Activated CD4-positive, alpha-beta T cell treated with anti-CD3 and anti-CD28 coated beads, Interleukin-2, Interleukin-4, amounts not matched to agents 100 ng/mL and 50 ng/mL, durations not matched to agents 16 hours and 8 hours (primary cell): Measurements from ENCODE around the gene MNS1.
A peak's percentile ranks its signal among the peaks of the same experiment; 100 is the strongest.
"Not testable (repeated sequence)": the region's sequence is repeated elsewhere in the genome, so short reads cannot be mapped to it uniquely, and the experiment has no call there.

Experiments used
- DNase-seq: peaks from one replicate; pipeline ENCODE4 v3.0.0-alpha.2; 2020; ENCODE audit warnings: low spot score

MNS1 gene

DNA sequence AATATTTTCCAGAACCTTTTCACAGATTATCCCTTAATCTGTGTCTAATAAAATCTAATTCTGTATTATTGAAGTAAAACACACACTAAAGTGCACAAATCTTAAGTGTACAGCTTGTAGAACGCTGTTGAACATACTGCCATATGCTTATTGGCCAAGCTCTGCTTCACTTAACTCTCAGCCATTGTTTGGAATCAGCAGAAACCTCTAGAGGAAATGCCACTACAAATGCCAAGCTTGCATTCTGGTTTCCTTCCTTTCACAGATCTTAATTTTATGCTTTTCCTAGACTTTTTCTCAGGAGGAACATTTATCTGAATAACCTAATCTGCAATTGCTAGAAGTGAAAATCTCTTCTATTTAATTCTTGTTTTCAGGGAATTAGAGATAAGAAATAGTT lies 10.1 kb downstream of the MNS1 start:
- no peak for DNase-seq

DNA sequence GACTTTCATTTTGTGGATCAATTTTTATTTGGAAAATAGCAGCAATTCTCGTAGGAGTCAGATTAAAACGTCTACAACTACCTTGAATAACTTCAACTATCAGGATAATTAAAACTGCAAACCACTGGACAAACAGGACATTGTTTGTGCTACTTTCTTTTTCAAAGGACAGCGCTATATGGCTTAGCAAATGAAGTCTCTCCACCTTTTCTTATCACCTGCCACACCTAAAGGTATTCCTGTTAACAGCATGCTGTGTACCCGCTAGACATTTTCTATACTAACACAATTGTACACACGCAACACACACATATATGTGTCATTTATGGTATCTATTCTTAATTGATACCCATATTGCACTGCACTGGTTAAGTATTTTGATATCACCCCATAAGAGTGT lies 19.2 kb downstream of the MNS1 start:
- no peak for DNase-seq

DNA sequence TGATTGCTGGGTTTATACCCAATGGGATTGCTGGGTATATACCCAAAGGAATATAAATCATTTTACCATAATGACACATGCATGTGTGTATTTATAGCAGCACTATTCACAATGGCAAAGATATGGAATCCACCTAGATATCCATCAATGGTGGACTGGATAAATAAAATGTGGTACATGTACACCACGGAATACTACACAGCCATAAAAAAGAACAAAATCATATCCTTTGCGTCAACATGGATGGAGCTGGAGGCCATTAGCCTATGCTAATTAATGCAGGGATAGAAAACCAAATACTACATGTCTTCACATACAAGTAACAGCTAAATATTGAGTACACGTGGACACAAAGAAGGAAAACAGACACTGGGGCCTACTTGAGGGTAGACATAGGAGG lies 22.6 kb downstream of the MNS1 start:
- DNase-seq = no peak

DNA sequence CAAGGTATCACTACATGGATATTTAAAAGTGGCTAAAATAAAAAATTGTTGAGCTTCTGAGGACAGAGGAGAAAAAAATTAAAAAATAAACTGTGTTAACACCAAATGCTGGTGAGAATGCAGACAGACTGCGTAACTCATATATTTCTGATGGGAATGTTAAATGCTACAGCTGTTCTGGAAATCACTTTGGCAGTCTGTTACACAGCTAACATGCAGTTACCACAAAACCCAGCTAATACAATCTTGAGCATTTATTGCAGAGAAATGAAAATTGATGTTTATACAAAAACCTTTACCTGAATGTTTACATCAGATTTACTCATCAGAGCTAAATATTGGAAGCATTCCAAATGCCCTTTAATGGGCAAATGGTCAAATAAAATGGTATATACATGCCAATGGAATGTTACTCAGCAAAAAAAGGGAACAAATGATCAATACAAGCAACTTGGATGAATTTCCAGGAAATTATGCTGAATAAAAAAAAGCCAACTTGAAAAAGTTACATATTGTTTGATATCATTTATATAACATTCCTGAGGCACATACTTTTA lies 24.6 kb downstream of the MNS1 start:
- no peak for DNase-seq

DNA sequence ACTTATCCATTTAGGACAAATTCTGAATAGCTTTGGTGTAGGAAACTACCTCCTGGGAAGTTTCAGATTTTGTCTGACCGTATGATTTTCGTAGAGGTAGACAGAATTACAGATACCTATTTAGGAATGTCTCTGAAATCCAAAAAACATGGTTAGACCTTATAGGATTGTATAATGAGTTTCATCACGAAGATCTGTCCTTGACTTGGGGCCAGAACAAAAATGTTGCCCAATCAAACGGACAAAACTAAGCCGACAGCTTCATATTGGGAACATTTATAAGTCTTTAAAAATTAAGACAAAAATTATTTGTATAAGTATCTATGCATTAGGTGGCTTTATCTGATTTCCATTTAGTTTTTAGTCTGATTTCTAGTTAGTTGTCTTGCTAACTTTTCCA lies 32.6 kb downstream of the MNS1 start:
- no peak for DNase-seq

DNA sequence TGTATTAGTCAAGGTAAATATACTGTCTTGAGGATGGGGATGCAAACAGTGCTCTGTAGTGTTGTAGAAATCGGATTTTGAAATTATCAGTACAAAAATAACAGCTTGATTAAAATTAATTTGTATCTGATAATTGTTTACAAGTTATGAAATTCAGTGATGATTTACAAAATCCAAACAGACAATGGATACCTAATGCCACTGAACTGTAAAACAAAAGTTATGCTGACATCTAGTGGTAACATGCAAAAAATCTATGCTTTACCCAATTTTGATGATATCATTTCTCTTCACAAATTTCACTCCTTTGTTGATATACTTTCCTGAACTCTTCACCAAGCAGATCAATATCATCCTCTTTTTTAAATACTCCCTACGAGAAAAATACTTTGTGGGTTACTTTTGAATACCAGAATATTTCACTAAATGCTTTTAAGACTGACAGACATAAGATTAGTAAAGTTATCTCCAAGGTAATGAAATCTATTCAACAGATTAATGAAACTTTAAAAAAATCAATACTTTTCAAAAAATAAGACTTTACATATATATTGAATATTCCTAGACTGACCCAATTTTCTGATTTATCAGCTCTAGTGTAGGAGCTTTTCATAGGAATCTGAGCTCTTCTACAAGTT lies 36.0 kb downstream of the MNS1 start:
- DNase-seq = peak; percentile 24

DNA sequence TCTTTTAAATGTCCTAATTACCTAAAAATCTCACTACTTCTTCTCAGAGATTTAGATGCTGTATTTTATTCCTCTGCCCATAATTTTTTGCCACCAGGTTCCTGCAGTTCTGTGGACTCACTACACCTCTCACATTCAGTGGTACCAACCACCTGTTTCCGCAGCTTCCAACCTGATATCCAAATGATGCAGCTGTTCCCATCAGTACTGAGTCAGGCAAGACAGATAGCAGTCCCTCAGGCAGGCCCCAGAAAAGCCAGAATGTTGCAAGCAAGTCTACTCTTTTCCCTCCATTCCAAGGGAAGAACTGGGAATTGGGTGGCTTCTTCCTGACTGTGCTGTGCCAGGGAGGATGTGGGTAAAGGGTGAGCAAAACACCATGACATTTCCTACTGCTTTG lies 39.0 kb downstream of the MNS1 start:
- DNase-seq = no peak

DNA sequence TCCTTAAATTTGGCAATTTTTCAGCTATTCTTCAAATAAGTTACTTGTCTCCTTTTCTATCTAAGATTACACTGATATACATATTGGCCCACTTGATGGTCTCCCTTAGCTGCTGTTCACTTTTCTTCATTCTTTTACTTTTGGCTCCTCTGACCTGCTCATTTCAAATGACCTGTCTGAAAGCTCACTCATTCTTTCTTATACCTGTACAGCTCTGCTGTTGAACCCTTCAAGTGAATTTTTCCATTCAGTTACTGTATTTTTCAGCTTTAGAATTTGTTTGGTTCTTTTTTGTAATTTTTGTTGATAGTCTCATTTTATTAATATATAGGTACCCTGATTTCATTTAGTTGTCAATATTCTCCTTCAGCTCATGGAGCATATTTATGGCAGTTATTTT lies 39.7 kb downstream of the MNS1 start:
- DNase-seq = no peak

DNA sequence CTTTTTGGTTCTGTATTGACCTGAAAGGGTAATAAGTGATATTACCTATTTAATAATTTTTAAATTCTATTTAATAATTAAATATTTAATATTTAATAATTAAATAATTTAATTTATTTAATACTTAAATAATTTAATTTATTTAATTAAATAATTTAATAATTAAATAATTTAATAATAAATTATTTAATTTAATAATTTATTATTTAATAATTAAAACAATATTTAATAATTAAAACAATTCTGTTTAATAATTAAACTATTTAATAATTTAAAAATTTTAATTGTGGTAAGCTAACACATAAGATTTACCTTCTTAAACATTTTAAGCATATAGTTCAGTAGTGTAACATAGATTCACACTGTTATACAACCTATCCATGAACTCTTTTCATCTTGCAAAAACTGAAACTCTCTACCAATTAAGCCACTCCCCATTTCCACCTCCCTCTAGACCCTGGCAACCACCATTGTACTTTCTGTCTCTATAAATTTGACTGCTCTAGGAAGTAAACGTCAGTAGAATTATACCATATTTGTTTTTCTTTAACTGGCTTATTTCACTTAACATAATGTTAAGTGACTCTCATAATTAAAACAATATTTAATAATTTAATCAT lies 51.7 kb downstream of the MNS1 start:
- DNase-seq = not testable (repeated sequence)

DNA sequence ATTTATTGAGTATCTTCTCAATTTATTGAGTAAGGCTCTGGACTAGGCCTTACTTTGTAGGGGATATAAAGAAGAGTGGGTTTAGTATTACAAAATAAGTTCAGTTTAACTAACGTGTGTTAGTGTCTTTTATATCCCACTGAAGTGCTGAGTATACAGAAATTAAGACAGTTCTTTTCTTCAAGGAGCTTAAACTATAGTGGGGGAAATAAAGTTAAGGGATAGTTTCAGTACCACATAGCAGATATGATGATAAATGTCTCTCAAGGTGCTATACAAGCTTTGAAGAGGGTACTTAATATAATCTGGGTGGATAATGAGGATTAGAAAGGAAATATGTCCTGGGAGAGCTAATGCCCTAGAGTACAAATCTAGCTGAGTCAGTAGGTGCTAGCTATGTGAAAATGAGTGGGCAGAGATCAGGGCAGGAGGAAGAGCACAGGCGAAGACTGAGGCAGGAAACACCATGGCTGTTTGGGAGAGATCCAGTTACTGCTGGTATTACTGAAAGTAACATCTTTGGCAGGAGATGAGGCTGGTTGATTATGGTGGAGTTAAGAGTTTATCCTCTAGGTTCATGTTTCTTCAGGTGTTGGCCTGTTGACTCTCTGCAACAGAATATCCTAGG lies 53.7 kb downstream of the MNS1 start:
- no peak for DNase-seq

DNA sequence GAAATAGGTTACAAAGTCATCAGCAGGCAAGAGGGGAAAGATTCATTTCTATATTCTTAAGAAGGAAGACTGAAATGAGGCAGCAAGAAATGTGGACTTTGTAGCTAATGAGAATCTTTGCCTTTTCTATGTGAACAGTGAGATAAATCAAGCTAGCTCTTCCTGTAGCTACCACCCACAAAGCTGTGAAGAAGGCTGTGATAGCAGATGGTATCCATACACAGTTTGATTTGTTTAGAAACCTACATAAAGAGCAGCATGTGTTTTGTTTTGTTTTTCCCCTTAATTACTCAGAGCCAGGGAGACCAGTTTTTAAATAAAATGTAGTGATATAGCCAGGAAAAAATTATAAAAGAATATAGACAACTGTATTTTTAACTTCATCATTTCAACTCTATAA lies 54.2 kb downstream of the MNS1 start:
- no peak for DNase-seq

DNA sequence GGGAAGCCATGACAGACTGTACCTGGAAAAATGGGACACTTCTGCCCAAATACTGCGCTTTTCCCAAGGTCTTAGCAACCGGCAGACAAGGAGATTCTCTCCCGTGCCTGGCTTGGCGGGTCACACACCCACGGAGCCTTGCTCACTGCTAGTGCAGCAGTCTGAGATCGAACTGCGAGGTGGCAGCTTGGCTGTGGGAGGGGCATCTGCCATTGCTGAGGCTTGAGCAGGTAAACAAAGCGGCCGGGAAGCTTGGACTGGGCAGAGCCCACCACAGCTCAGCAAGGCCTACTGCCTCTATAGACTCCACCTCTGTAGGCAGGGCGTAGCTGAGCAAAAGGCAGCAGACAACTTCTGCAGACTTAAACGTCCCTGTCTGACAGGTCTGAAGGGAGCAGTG lies 65.7 kb downstream of the MNS1 start:
- not testable (repeated sequence) for DNase-seq

DNA sequence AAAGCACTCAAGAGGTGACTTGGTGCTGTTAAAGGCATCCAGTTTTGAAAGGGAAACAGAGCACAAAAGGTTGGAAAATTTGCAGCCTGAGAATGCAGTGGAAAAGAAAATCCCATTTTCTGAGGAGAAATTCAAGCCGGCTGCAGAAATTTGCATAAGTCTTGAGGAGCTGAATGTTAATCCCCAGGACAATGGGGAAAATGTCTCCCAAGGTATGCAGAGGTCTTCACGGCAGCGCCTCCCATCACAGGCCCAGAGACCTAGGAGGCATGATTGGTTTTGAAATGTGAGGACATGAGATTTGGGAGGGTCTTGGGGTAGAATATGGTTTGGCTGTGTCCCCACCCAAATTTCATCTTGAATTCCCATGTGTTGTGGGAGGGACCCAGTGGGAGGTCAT lies 67.6 kb downstream of the MNS1 start:
- not testable (repeated sequence) for DNase-seq

DNA sequence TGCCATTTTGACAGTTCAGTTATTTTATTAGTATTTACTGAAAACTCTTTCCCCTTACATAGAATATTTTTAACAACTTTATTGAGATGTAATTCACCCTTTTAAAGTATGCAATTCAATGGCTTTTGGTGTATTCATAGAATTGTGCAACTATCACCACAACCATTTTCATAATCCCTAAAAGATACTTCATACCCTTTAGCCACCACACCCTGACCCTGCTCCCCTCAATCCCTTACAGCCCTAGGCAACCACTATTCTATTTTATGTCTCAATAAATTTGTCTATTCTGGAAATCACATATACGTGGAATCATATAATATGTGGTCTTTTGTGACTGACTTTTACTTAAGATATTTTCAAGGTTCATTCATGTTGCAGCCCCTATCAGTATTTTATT lies 70.0 kb downstream of the MNS1 start:
- DNase-seq = no peak

DNA sequence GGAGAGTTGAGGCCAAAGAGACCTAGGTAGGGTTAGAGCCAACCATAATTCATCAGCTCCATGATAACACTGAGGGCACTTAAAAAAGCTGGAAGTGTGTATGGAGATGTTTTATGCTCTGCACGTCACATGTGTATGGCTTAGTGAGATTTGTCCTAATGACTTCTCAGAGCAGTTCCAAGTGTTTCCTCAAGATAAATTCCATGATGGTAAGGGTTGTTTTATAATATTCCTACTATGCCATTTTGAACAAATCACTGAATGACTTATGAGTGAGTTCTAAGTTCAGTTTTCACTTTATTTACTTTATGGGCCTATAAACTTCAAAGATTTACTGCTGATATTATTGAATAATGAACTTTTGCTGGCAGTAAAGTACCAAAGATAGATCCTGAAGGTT lies 71.7 kb downstream of the MNS1 start:
- DNase-seq = no peak

DNA sequence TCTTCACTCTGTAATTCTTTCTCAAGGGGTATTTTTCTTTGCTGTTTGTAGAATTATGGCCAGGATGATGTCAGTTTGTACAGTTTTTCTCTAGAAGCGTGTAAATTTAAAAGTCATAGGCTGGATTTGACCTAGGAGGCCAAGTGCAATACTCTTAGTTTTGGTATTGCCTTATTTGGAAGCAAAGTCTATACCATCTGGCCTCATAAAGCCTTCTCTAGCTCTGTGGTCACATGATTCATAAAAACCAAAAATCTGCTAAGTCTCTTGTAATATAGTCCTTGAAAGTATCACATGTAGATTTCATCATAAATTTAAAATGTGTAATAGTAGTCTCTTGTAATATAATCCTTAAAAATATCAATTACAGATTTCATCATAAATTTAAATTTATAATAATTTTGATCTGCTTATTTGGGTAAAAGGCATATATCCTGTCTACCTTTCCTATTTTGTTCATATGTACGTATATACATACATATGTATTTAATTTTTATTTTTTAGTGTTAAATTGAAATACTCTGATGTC lies 74.1 kb downstream of the MNS1 start:
- no peak for DNase-seq

DNA sequence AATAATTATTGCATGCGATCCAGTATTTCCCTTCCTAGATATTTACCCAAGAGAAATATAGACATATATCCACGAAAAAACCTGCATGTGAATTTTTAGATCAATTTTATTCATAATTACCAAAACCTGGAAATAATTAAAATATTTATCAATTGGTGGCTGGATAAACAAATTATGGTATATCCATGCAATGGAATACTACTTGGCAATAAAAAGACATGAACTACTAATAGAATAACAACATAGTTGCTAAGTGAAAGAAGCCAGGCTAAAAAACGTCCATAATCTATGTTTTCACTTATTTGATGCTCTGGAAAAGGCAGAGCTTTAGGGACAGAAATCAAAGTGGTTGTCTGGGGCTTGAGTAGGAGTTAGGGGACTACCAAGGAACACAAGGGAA lies 79.0 kb downstream of the MNS1 start:
- DNase-seq = no peak

DNA sequence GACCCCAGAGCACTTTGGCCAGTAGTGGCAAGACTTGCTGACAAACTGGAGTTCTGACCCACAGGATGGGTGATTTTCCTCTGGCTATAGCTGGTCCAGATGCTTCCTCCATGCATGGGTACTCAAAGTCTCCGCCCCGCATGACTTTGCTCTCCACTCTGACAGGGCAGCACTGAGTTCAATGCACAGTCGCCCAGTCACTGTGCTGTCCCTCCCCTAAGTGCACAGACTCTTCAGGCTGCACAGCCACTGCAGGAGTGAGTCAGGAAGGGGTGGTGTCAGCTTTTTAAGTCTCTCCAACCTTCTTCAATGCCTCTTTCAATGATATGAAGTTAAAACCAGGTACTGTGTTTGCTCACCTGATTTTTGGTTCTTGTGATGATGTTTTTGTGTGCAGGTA lies 81.9 kb downstream of the MNS1 start:
- no peak for DNase-seq
